A673 (cell line): ENCODE measurements around the gene SLC40A1.

ENCODE experiments used
- EZH2 ChIP-seq: fragments of 200-600 bp; sonication (generic); IDR thresholded peaks from 2 replicates; pipeline ENCODE4 v1.6.1; 2017; ENCODE audit warnings: borderline replicate concordance, low read depth, mild to moderate bottlenecking, mixed read lengths, antibody characterized with exemption, low read length; ENCODE audit not compliant: poor library complexity, severe bottlenecking
- TF ChIP-seq, protein P1 (sequence below): fragments of 300-800, 200-600 bp; sonication (generic); conservative IDR thresholded peaks from 2 replicates; pipeline ENCODE4 v1.5.1; 2017; ENCODE audit warnings: low read depth, mild to moderate bottlenecking, antibody characterized with exemption, low read length, moderate library complexity, mixed read lengths

DNA sequence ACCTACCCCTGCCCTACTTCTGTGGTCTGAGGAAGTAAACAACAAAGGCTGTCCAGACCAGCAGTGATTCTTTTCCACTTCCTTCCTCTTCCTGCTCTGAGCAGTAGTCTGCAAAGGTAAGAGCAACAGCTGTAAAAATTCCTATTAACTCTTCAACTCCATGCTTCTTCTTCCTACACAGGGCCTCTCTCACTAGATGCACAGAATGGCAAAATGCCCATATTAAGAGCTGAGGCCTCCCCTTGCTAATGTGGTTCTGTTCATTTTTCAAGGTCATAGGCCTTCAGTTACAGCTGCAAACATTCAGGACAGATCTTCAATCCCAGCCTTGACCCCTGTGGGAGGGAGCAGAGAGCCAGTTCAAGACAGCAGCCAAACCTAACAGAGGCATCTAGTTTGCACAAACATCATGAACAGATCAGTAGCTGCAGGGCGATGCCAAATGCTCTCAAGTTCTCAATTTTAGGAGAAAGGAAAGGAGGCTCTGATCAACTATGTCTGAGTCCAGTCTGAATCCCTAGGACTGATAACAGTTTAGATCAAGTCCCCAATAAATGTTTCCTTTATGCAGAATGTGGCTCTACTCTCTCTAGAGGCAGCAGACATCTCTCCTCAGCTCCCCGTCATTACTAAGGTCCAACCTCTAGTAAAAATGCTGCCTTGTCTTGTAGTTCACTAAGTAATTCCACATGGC, 20.9 kb downstream of the SLC40A1 start:
- TF ChIP-seq, protein P1, sequence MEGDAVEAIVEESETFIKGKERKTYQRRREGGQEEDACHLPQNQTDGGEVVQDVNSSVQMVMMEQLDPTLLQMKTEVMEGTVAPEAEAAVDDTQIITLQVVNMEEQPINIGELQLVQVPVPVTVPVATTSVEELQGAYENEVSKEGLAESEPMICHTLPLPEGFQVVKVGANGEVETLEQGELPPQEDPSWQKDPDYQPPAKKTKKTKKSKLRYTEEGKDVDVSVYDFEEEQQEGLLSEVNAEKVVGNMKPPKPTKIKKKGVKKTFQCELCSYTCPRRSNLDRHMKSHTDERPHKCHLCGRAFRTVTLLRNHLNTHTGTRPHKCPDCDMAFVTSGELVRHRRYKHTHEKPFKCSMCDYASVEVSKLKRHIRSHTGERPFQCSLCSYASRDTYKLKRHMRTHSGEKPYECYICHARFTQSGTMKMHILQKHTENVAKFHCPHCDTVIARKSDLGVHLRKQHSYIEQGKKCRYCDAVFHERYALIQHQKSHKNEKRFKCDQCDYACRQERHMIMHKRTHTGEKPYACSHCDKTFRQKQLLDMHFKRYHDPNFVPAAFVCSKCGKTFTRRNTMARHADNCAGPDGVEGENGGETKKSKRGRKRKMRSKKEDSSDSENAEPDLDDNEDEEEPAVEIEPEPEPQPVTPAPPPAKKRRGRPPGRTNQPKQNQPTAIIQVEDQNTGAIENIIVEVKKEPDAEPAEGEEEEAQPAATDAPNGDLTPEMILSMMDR, result no peak
- TF ChIP-seq EZH2, result no peak
